Ovary (tissue), 3 donors: Measurements from ENCODE around the gene MAOA.

Experiments used
- CTCF ChIP-seq, 3 donors: fragments of 450-650 bp in 2 of 3; fragments of 200-600 bp in 1 of 3; IDR thresholded peaks; one replicate each; pipeline versions ENCODE4 v1.5.1 to v1.8.0; 2016 to 2022; ENCODE audit warnings: antibody characterized with exemption in 3 of 3, mild to moderate bottlenecking in 1 of 3
- POLR2A ChIP-seq: fragments of 450-650 bp; IDR thresholded peaks from one replicate; pipeline ENCODE4 v1.6.1; 2017; ENCODE audit warnings: antibody characterized with exemption, mild to moderate bottlenecking, moderate library complexity
- donor health status: DM: no; HTN: no; CAD: no.

- TF ChIP-seq CTCF (IDR thresholded peaks at IDR 0.05) (no peak), POLR2A (no peak)
These were observed 78.3 kb downstream of the MAOA start for GRCh38 chrX:43734444-43734843.
